K562 (cell line): ENCODE data around the gene AGPAT3. TPM values are rescaled to one million over a fixed set of nuclear protein-coding genes. Genes with fewer than 3 reads are reported as not detected.

Source experiments
- ATAC-seq: fragments of 200-7000 bp; cut with Tn5 transposase; 3 replicates; pipeline ENCODE4 v1.9.1; 2020; ENCODE audit warnings: moderate library complexity
- BruUV-seq: library from RNA; stranded (reverse); fragments of 400-500 nt; replicated peaks from 2 replicates; lab custom pipeline; 2021; lab: Mats Ljungman, UMichigan
- CTCF ChIA-PET: fragments of 300-600 bp; formaldehyde crosslinking; extraction: SDS; loops from one replicate; lab custom pipeline; 2021; ENCODE audit warnings: low intra/inter-chr PET ratio; lab: Yijun Ruan, JAX
- POLR2A ChIA-PET: fragments of 300-600, 350-650 bp; sonication (Branson Sonifier 250); formaldehyde crosslinking; extraction: SDS; loops from one replicate; lab custom pipeline; 2021; ENCODE audit warnings: antibody characterized with exemption, inconsistent platforms; lab: Yijun Ruan, JAX
- DNase-seq, 4 experiments: peaks; one replicate each; pipeline versions ENCODE4 v3.0.0 to v3.0.0-alpha.2; 2011 to 2018; ENCODE audit warnings: low spot score in 3 of 4, mixed read lengths in 3 of 4; ENCODE audit errors: extremely low read depth in 1 of 4
- FAIRE-seq: peaks from 2 replicates; lab custom pipeline; 2011; peaks lifted over from hg19 to GRCh38; lab: Jason Lieb, UNC
- H2AFZ ChIP-seq: 2 replicates; pipeline ENCODE4 v1.6.0; 2011; ENCODE audit warnings: low read depth, low read length, control low read depth, inconsistent platforms
- H3K27ac ChIP-seq: fragments of 200-600 bp; 3 replicates; pipeline ENCODE4 v1.8.0; 2011; ENCODE audit warnings: low read depth, mild to moderate bottlenecking, control low read depth, inconsistent platforms, low read length, moderate library complexity, mixed read lengths; ENCODE audit errors: extremely low read depth
- H3K27me3 ChIP-seq, 2 experiments: fragments of 300-600 bp in 1 of 2; 2 replicates in 1 of 2; 3 replicates in 1 of 2; pipeline versions ENCODE4 v1.6.0 to v1.8.0; 2011; ENCODE audit warnings: inconsistent platforms in 2 of 2, low read length in 2 of 2, mild to moderate bottlenecking in 1 of 2, mixed read lengths in 1 of 2, moderate library complexity in 1 of 2; ENCODE audit not compliant: control insufficient read depth in 2 of 2, insufficient read depth in 2 of 2
- H3K36me3 ChIP-seq: fragments of 300-600 bp; 3 replicates; pipeline ENCODE4 v1.8.0; 2011; ENCODE audit warnings: mild to moderate bottlenecking, low read length, inconsistent platforms; ENCODE audit not compliant: control insufficient read depth, insufficient read depth
- H3K4me1 ChIP-seq, 2 experiments: fragments of 200-600 bp in 1 of 2; replicated peaks in 1 of 2; 2 replicates in 1 of 2; 3 replicates in 1 of 2; pipeline versions ENCODE4 v1.5.1 to v1.8.0; 2011; ENCODE audit warnings: inconsistent platforms in 2 of 2, low read length in 2 of 2, mild to moderate bottlenecking in 1 of 2, mixed read lengths in 1 of 2, moderate library complexity in 1 of 2; ENCODE audit not compliant: control insufficient read depth in 2 of 2, insufficient read depth in 2 of 2
- H3K4me2 ChIP-seq: 2 replicates; pipeline ENCODE4 v1.6.1; 2011; ENCODE audit warnings: low read length, control low read depth, inconsistent platforms, mixed read lengths; ENCODE audit not compliant: insufficient read depth
- H3K4me3 ChIP-seq: fragments of 200-600 bp; sonication (generic), shearing (Covaris generic); 2 replicates; pipeline ENCODE4 v1.5.1; 2016; ENCODE audit warnings: control low read depth, inconsistent platforms
- H3K79me2 ChIP-seq: fragments of 200-600 bp; 3 replicates; pipeline ENCODE4 v1.8.0; 2011; ENCODE audit warnings: low read length, inconsistent platforms; ENCODE audit not compliant: control insufficient read depth, insufficient read depth
- H3K9ac ChIP-seq, 2 experiments: 2 replicates each; pipeline versions ENCODE4 v1.6.0 to v1.6.1; 2011; ENCODE audit warnings: low read depth in 2 of 2, low read length in 2 of 2, control low read depth in 1 of 2, inconsistent platforms in 1 of 2, mild to moderate bottlenecking in 1 of 2, mixed read lengths in 1 of 2; ENCODE audit not compliant: insufficient read depth in 1 of 2
- H3K9me1 ChIP-seq: one replicate; pipeline ENCODE4 v1.6.0; 2011; ENCODE audit warnings: inconsistent platforms, mild to moderate bottlenecking, low read length, moderate library complexity; ENCODE audit not compliant: control insufficient read depth, insufficient read depth
- H3K9me3 ChIP-seq: replicated peaks from 2 replicates; pipeline ENCODE4 v1.5.1; 2011; ENCODE audit warnings: low read depth, low read length, inconsistent platforms; ENCODE audit not compliant: control insufficient read depth, insufficient read depth
- H4K20me1 ChIP-seq: replicated peaks from 2 replicates; pipeline ENCODE4 v1.6.1; 2011; ENCODE audit warnings: low read length, inconsistent platforms, mixed read lengths; ENCODE audit not compliant: control insufficient read depth, insufficient read depth
- CAMTA2 ChIP-seq: fragments of 250-450 bp; sonication (Bioruptor Pico); conservative IDR thresholded peaks from 2 replicates; pipeline ENCODE4 v1.5.1; 2022
- CXXC5 ChIP-seq: fragments of 250-450 bp; sonication (Bioruptor Pico); IDR thresholded peaks from 2 replicates; pipeline ENCODE4 v1.8.0; 2022; ENCODE audit warnings: inconsistent platforms, mild to moderate bottlenecking, moderate library complexity
- EZH2 ChIP-seq: IDR thresholded peaks from 2 replicates; pipeline ENCODE4 v1.6.1; 2012; ENCODE audit warnings: low read depth, mild to moderate bottlenecking, inconsistent platforms, low read length, borderline replicate concordance
- NCOA2 ChIP-seq, 2 experiments: fragments of 450-650 bp; IDR thresholded peaks; 2 replicates each; pipeline ENCODE4 v1.6.1; 2018; ENCODE audit warnings: mild to moderate bottlenecking in 2 of 2, moderate library complexity in 1 of 2; ENCODE audit not compliant: partially characterized antibody in 2 of 2
- RAD21 ChIP-seq, 2 experiments: fragments of 250-450 bp in 1 of 2; fragments of 450-650 bp in 1 of 2; sonication (Bioruptor Pico) in 1 of 2; formaldehyde crosslinking in 1 of 2; IDR thresholded peaks in 1 of 2; conservative IDR thresholded peaks in 1 of 2; 2 replicates each; pipeline versions ENCODE4 v1.4.0 to v1.8.0; 2020 to 2022; ENCODE audit warnings: mild to moderate bottlenecking in 2 of 2, moderate library complexity in 1 of 2
- TAL1 ChIP-seq: fragments of 450-650 bp; IDR thresholded peaks from 2 replicates; pipeline ENCODE4 v1.6.1; 2016; ENCODE audit warnings: mild to moderate bottlenecking
- WGBS: fragments of 100-300 bp; shearing (Covaris generic); methylation state at CpG from one replicate; pipeline ENCODE4 v1.1.6; 2016; ENCODE audit warnings: low coverage, mixed read lengths; ENCODE audit not compliant: insufficient coverage; ENCODE audit errors: missing lambda C conversion rate; 5-methylcytosine and 5-hydroxymethylcytosine counted together
- in situ Hi-C: fragments of 300-500 bp; cut with MboI; formaldehyde crosslinking; loops from 4 replicates; pipeline ENCODE4 v1.15.0; 2018; ENCODE audit warnings: inconsistent platforms, mixed read lengths
- intact Hi-C: fragments of 100-400 bp; cut with micrococcal nuclease; formaldehyde crosslinking; loops from 2 replicates; pipeline ENCODE4 v1.14.2; 2022
- polyA plus RNA-seq, 8 experiments: library from polyadenylated mRNA; depleted of rRNA in 4 of 8; stranded (reverse) in 5 of 8; unstranded in 3 of 8; fragments of >200 nt; fragmentation: Nextera tagmentation in 2 of 8; fragmentation: Illumina TruSeq in 1 of 8; extraction: Ambion mirVana in 2 of 8; extraction: Trizol in 1 of 8; gene quantifications; 2 replicates each; pipeline versions ENCODE4 v1.2.1 to v1.2.3, GENCODE V29; 2011 to 2014; ENCODE audit warnings: inconsistent platforms in 1 of 8, missing spikeins in 1 of 8
- total RNA-seq, 7 experiments: library from RNA; depleted of rRNA in 6 of 7; stranded (reverse); fragments of >200 nt in 6 of 7; fragmentation: Illumina TruSeq in 2 of 7; extraction: Trizol in 2 of 7; gene quantifications; 2 replicates each; pipeline versions ENCODE4 v1.2.1 to v1.2.3, GENCODE V29; 2011 to 2021; ENCODE audit warnings: low replicate concordance in 1 of 7
- TF ChIP-seq, protein P1 (sequence below), 2 experiments: fragments of 450-650 bp; formaldehyde crosslinking in 1 of 2; IDR thresholded peaks; 2 replicates each; pipeline versions ENCODE4 v1.4.0 to v1.6.1; 2014 to 2020; ENCODE audit warnings: mild to moderate bottlenecking in 2 of 2, borderline replicate concordance in 1 of 2, low read depth in 1 of 2
- TF ChIP-seq, protein P2 (sequence below): fragments of 250-450 bp; sonication (Bioruptor Pico); IDR thresholded peaks from 2 replicates; pipeline ENCODE4 v1.8.0; 2021; ENCODE audit warnings: moderate library complexity, mild to moderate bottlenecking, inconsistent platforms
- TF ChIP-seq, protein P3 (sequence below), 3 experiments: IDR thresholded peaks in 2 of 3; conservative IDR thresholded peaks in 1 of 3; 2 replicates each; pipeline ENCODE4 v1.5.1; 2011 to 2012; ENCODE audit warnings: low read length in 3 of 3, mild to moderate bottlenecking in 3 of 3, control low read depth in 2 of 3, improper control_type of control experiment in 1 of 3, inconsistent platforms in 1 of 3, low read depth in 1 of 3, mixed read lengths in 1 of 3, moderate library complexity in 1 of 3; ENCODE audit not compliant: insufficient read depth in 2 of 3

AGPAT3 gene
- total and polyA plus RNA-seq, 9 of the 15 experiments (the other 6 are each of a cell fraction or from before 2014, with no cell fraction given): 1.5 to 88.4 (median 35.7) TPM

DNA sequence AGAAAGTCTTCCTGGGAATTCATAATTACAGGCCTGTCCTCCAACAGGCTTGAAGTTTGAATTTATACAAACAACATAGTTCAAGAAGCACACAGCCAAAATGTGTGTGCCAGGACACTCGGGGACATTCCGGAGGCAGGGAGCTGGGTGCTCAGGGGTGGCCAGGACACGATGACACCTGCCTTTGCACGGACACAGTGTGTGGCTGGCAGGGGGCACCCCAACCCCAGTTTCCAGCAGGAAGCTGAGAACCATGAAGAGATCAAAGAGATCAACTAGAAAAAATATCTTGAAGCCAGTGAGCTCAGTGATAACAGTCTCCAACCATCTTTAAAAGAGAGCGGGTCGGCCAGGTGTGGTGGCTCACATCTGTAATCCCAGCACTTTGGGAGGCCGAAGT is 114.6 kb downstream of the AGPAT3 start:
- POLR2A ChIA-PET: interaction anchor here (0.5 to 1.1 kb wide), 4 partner anchors 49 to 175 kb away, joined by 3 to 5 read pairs (median 4); no protein-coding TSS in a partner anchor

More for the DNA sequence above, 114.6 kb downstream of the AGPAT3 start:
- ATAC-seq (no peak), DNase-seq (no peak), FAIRE-seq (no peak)
- H3K4me3 ChIP-seq: no peak overlapping the region
- H3K9me1 ChIP-seq: no peaks in the 10 kb centered on the region
- no peaks in the 10 kb centered on the region for H3K9me3 ChIP-seq
- H3K27me3 ChIP-seq: no peaks in the 10 kb centered on the region
- WGBS: 83% methylated on average over 7 of the region's 7 CpGs
- H3K79me2 ChIP-seq: no peaks in the 10 kb centered on the region
- no peak overlapping the region for H3K27ac ChIP-seq
- no peak overlapping the region for H2AFZ ChIP-seq
- TF ChIP-seq, protein P1, sequence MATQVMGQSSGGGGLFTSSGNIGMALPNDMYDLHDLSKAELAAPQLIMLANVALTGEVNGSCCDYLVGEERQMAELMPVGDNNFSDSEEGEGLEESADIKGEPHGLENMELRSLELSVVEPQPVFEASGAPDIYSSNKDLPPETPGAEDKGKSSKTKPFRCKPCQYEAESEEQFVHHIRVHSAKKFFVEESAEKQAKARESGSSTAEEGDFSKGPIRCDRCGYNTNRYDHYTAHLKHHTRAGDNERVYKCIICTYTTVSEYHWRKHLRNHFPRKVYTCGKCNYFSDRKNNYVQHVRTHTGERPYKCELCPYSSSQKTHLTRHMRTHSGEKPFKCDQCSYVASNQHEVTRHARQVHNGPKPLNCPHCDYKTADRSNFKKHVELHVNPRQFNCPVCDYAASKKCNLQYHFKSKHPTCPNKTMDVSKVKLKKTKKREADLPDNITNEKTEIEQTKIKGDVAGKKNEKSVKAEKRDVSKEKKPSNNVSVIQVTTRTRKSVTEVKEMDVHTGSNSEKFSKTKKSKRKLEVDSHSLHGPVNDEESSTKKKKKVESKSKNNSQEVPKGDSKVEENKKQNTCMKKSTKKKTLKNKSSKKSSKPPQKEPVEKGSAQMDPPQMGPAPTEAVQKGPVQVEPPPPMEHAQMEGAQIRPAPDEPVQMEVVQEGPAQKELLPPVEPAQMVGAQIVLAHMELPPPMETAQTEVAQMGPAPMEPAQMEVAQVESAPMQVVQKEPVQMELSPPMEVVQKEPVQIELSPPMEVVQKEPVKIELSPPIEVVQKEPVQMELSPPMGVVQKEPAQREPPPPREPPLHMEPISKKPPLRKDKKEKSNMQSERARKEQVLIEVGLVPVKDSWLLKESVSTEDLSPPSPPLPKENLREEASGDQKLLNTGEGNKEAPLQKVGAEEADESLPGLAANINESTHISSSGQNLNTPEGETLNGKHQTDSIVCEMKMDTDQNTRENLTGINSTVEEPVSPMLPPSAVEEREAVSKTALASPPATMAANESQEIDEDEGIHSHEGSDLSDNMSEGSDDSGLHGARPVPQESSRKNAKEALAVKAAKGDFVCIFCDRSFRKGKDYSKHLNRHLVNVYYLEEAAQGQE (IDR thresholded peaks at IDR 0.05; ENCODE audit: borderline replicate concordance): peak; percentile 39; the same call in 1 of the 2 replicates
- TF ChIP-seq, protein P1 (CRISPR knock-in tag; IDR thresholded peaks at IDR 0.05; ENCODE audit: low read depth): no peak
- TF ChIP-seq, protein P2, sequence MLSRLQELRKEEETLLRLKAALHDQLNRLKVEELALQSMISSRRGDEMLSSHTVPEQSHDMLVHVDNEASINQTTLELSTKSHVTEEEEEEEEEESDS (CRISPR knock-in tag): no peak
- TF ChIP-seq, protein P3, sequence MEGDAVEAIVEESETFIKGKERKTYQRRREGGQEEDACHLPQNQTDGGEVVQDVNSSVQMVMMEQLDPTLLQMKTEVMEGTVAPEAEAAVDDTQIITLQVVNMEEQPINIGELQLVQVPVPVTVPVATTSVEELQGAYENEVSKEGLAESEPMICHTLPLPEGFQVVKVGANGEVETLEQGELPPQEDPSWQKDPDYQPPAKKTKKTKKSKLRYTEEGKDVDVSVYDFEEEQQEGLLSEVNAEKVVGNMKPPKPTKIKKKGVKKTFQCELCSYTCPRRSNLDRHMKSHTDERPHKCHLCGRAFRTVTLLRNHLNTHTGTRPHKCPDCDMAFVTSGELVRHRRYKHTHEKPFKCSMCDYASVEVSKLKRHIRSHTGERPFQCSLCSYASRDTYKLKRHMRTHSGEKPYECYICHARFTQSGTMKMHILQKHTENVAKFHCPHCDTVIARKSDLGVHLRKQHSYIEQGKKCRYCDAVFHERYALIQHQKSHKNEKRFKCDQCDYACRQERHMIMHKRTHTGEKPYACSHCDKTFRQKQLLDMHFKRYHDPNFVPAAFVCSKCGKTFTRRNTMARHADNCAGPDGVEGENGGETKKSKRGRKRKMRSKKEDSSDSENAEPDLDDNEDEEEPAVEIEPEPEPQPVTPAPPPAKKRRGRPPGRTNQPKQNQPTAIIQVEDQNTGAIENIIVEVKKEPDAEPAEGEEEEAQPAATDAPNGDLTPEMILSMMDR (IDR thresholded peaks at IDR 0.05 in 2 of 3, conservative IDR thresholded peaks at IDR 0.05 in 1 of 3; ENCODE audit: insufficient read depth in 2 of 3, low read depth in 1 of 3, low read length in 3 of 3): peak; percentile 21 to 47 (median 35); a peak in 2 of 6 replicates
- TF ChIP-seq CAMTA2 (CRISPR knock-in tag) (no peak), RAD21 (CRISPR knock-in tag; conservative IDR thresholded peaks at IDR 0.05 in 1 of 2, IDR thresholded peaks at IDR 0.05 in 1 of 2) (peak; percentile 9 to 44; a peak in 2 of 4 replicates), EZH2 (no peak), NCOA2 (IDR thresholded peaks at IDR 0.05; ENCODE audit: partially characterized antibody in 2 of 2) (no peak), CXXC5 (CRISPR knock-in tag) (no peak), TAL1 (no peak)
- H3K9ac ChIP-seq: no peak overlapping the region
- intact Hi-C loops: no loop called here
- CTCF ChIA-PET: interaction anchor here (1.0 kb wide), 1 partner anchor 288 kb away, joined by 4 read pairs; no protein-coding TSS in a partner anchor
- no peak overlapping the region for H3K4me2 ChIP-seq
- no peaks in the 10 kb centered on the region for H4K20me1 ChIP-seq
- H3K4me1 ChIP-seq: peaks cover 5 to 40% of the 10 kb centered on the region in 2 experiments; a peak in 4 of 5 replicates
- H3K36me3 ChIP-seq: peaks cover 54% of the 10 kb centered on the region; the same call in 2 of the 3 replicates
- BruUV-seq: no TSS peak
- in situ Hi-C loops: no loop called here
